ENCODE results near the gene TNFSF8. TPM values are rescaled to one million over a fixed set of nuclear protein-coding genes. Genes with fewer than 3 reads are reported as not detected.

TNFSF8 gene
- total RNA-seq, 4 donors from 2014 or later, result 3.2 to 7.1 (median 6.6) TPM

- TF ChIP-seq, protein P1, sequence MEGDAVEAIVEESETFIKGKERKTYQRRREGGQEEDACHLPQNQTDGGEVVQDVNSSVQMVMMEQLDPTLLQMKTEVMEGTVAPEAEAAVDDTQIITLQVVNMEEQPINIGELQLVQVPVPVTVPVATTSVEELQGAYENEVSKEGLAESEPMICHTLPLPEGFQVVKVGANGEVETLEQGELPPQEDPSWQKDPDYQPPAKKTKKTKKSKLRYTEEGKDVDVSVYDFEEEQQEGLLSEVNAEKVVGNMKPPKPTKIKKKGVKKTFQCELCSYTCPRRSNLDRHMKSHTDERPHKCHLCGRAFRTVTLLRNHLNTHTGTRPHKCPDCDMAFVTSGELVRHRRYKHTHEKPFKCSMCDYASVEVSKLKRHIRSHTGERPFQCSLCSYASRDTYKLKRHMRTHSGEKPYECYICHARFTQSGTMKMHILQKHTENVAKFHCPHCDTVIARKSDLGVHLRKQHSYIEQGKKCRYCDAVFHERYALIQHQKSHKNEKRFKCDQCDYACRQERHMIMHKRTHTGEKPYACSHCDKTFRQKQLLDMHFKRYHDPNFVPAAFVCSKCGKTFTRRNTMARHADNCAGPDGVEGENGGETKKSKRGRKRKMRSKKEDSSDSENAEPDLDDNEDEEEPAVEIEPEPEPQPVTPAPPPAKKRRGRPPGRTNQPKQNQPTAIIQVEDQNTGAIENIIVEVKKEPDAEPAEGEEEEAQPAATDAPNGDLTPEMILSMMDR (IDR thresholded peaks at IDR 0.05), result no peak
- ATAC-seq (ENCODE audit: low FRiP score), result no peak
- DNase-seq (ENCODE audit: low spot score), result no peak
Measured at GRCh38 chr9:114908805-114909448, 21.5 kb downstream of the TNFSF8 start.

- TF ChIP-seq, protein P1 (IDR thresholded peaks at IDR 0.05), result no peak
- DNase-seq (ENCODE audit: low spot score), result no peak
- no peak for ATAC-seq (ENCODE audit: low FRiP score)
Measured at GRCh38 chr9:114908104-114908622, 22.2 kb downstream of the TNFSF8 start.

GRCh38 chr9:114906922-114907571 lies 23.3 kb downstream of the TNFSF8 start:
- TF ChIP-seq, protein P1 (IDR thresholded peaks at IDR 0.05), result peak in 1 of 3 donors; percentile 13
- ATAC-seq (ENCODE audit: low FRiP score) (peak; percentile 38), DNase-seq (ENCODE audit: low spot score) (no peak)

GRCh38 chr9:114905170-114905940 lies 25.0 kb downstream of the TNFSF8 start:
- TF ChIP-seq, protein P1 (IDR thresholded peaks at IDR 0.05), result no peak
- ATAC-seq (ENCODE audit: low FRiP score), result no peak
- DNase-seq (ENCODE audit: low spot score), result no peak

- no peak for ATAC-seq (ENCODE audit: low FRiP score)
- TF ChIP-seq, protein P1 (IDR thresholded peaks at IDR 0.05), result no peak
- no peak for DNase-seq (ENCODE audit: low spot score)
Measured at GRCh38 chr9:114902786-114903524, 27.4 kb downstream of the TNFSF8 start.

GRCh38 chr9:114900942-114901802 lies 29.2 kb downstream of the TNFSF8 start:
- TF ChIP-seq, protein P1 (IDR thresholded peaks at IDR 0.05), result no peak
- ATAC-seq (ENCODE audit: low FRiP score), result no peak

More at GRCh38 chr9:114900942-114901802, 29.2 kb downstream of the TNFSF8 start:
- no peak for DNase-seq (ENCODE audit: low spot score)
